ENCODE measurements around the gene HCN1.

DNA sequence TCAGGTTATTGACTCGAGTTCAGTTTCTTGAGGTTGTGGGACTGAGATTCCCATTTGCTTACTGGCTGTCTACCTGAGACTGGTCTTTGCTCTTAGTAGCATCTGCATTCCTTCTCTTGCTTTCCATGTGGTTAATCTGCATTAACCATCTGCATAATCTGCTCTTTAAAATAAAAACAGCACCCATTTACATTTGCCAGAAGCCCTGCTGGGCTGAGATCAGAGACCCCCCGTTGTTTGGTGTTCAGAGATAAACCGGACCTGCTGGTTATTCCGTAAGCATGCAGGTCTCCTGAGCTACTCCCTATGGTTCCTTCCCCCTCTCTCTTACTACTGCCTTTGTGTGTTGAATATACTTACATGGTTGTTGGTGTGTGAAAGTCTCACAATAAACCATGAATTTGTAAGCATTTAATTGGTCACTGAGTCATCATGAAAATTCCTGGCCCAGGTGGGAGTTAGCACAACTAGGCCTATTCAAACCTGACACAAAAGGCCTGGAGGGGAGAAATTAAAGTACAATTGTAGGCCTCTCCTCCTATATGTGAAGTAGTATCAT, 490.7 kb downstream of the HCN1 start:
- TF ChIP-seq SP2 (CRISPR knock-in tag; IDR thresholded peaks at IDR 0.05) (no peak), REST (IDR thresholded peaks at IDR 0.05; ENCODE audit: borderline replicate concordance in 1 of 2, low read depth in 1 of 2, low read length in 2 of 2) (no peak), E2F2 (CRISPR knock-in tag; IDR thresholded peaks at IDR 0.05; ENCODE audit: borderline replicate concordance) (no peak), HNRNPK (IDR thresholded peaks at IDR 0.05; ENCODE audit: low read depth, low read length, poor library complexity, severe bottlenecking) (no peak), FOSL2 (CRISPR knock-in tag; IDR thresholded peaks at IDR 0.05) (no peak), FOXM1 (CRISPR knock-in tag; IDR thresholded peaks at IDR 0.05) (no peak)
- TF ChIP-seq, protein P1, sequence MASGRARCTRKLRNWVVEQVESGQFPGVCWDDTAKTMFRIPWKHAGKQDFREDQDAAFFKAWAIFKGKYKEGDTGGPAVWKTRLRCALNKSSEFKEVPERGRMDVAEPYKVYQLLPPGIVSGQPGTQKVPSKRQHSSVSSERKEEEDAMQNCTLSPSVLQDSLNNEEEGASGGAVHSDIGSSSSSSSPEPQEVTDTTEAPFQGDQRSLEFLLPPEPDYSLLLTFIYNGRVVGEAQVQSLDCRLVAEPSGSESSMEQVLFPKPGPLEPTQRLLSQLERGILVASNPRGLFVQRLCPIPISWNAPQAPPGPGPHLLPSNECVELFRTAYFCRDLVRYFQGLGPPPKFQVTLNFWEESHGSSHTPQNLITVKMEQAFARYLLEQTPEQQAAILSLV (CRISPR knock-in tag; IDR thresholded peaks at IDR 0.05; ENCODE audit: borderline replicate concordance), result no peak
- TF ChIP-seq, protein P2, sequence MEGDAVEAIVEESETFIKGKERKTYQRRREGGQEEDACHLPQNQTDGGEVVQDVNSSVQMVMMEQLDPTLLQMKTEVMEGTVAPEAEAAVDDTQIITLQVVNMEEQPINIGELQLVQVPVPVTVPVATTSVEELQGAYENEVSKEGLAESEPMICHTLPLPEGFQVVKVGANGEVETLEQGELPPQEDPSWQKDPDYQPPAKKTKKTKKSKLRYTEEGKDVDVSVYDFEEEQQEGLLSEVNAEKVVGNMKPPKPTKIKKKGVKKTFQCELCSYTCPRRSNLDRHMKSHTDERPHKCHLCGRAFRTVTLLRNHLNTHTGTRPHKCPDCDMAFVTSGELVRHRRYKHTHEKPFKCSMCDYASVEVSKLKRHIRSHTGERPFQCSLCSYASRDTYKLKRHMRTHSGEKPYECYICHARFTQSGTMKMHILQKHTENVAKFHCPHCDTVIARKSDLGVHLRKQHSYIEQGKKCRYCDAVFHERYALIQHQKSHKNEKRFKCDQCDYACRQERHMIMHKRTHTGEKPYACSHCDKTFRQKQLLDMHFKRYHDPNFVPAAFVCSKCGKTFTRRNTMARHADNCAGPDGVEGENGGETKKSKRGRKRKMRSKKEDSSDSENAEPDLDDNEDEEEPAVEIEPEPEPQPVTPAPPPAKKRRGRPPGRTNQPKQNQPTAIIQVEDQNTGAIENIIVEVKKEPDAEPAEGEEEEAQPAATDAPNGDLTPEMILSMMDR (CRISPR knock-in tag; IDR thresholded peaks at IDR 0.05), result no peak

Measured in HepG2 (cell line).